ENCODE data around the gene RETREG3. TPM values are rescaled to one million over a fixed set of nuclear protein-coding genes. Genes with fewer than 3 reads are reported as not detected.
A peak's percentile ranks its signal among the peaks of the same experiment; 100 is the strongest.

RETREG3 gene
- total and polyA plus RNA-seq, 9 of the 15 experiments (the other 6 are each of a cell fraction or from before 2014, with no cell fraction given): 4.1 to 39.0 (median 16.9) TPM

DNA sequence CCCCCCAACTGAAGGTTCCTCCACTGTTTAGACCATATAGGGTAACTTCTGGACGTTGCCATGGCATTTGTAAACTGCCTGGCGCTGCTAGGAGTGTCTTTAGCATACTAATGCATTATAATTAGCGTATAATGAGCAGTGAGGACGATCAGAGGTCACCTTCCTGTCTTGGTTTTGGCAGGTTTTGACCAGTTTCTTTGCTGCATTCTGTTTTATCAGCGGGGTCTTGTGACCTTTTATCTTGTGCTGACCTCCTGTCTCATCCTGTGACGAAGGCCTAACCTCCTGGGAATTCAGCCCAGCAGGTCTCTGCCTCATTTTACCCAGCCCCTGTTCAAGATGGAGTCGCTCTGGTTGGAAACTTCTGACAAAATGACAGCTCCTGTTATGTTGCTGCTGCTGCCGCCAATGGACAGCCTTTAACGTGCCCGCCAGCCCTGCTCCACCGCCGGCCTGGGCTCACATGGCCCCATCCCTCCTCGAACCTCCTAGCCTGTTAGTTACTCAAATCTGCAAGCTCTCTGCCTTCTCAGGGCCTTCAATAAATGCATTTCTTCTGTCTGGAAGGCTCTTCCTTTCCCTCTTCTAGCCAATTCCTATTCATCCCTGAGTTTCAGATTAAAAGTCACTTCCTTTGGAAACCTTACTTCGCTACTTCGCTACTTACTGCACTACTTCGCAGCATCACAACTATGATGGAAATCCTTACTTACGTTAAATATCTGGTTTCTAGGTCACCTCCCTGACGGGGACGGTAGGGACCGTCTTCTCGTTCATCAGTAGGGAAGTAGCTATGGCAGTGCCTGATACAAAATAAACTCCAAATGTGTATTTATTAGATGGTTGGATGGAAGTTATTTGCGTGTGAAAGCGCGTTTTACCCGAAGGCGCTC is 73.8 kb downstream of the RETREG3 start (continued):
- TF ChIP-seq MGA (IDR thresholded peaks at IDR 0.05): no peak; the same call in 1 of the 2 replicates
- TF ChIP-seq ZNF780A (CRISPR knock-in tag; IDR thresholded peaks at IDR 0.05): peak; percentile 82; the same call in 1 of the 2 replicates
- TF ChIP-seq NR2C2 (CRISPR knock-in tag; IDR thresholded peaks at IDR 0.05): no peak
- TF ChIP-seq NR2C2 (tag; IDR thresholded peaks at IDR 0.05): peak; percentile 83
- TF ChIP-seq MBD2 (IDR thresholded peaks at IDR 0.05; ENCODE audit: borderline replicate concordance, low read depth): no peak
- TF ChIP-seq, protein P1, sequence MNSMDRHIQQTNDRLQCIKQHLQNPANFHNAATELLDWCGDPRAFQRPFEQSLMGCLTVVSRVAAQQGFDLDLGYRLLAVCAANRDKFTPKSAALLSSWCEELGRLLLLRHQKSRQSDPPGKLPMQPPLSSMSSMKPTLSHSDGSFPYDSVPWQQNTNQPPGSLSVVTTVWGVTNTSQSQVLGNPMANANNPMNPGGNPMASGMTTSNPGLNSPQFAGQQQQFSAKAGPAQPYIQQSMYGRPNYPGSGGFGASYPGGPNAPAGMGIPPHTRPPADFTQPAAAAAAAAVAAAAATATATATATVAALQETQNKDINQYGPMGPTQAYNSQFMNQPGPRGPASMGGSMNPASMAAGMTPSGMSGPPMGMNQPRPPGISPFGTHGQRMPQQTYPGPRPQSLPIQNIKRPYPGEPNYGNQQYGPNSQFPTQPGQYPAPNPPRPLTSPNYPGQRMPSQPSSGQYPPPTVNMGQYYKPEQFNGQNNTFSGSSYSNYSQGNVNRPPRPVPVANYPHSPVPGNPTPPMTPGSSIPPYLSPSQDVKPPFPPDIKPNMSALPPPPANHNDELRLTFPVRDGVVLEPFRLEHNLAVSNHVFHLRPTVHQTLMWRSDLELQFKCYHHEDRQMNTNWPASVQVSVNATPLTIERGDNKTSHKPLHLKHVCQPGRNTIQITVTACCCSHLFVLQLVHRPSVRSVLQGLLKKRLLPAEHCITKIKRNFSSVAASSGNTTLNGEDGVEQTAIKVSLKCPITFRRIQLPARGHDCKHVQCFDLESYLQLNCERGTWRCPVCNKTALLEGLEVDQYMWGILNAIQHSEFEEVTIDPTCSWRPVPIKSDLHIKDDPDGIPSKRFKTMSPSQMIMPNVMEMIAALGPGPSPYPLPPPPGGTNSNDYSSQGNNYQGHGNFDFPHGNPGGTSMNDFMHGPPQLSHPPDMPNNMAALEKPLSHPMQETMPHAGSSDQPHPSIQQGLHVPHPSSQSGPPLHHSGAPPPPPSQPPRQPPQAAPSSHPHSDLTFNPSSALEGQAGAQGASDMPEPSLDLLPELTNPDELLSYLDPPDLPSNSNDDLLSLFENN (IDR thresholded peaks at IDR 0.05; ENCODE audit: low read depth in 2 of 2, low read length in 2 of 2): no peak
- TF ChIP-seq EP300 (IDR thresholded peaks at IDR 0.05; ENCODE audit: low read length): no peak
- no peak for TF ChIP-seq MCM3 (IDR thresholded peaks at IDR 0.05)
- TF ChIP-seq TAF1 (IDR thresholded peaks at IDR 0.05; ENCODE audit: control insufficient read depth, extremely low read depth, insufficient read depth, low read length, severe bottlenecking): no peak
- peak; percentile 95 for TF ChIP-seq PYGO2 (tag; IDR thresholded peaks at IDR 0.05)
